Naive thymus-derived CD4-positive, alpha-beta T cell (primary cell): Measurements from ENCODE around the gene DGKZ. TPM values are rescaled to one million over a fixed set of nuclear protein-coding genes. Genes with fewer than 3 reads are reported as not detected.
A peak's percentile ranks its signal among the peaks of the same experiment; 100 is the strongest.

ENCODE experiments used
- ATAC-seq: fragments of 150-1000 bp; cut with Tn5 transposase; 2 replicates; pipeline ENCODE4 v1.10.0; 2021; ENCODE audit warnings: mild to moderate bottlenecking, moderate library complexity
- CTCF ChIA-PET: fragments of 350-600 bp; sonication (Branson Sonifier 250); formaldehyde crosslinking; loops from one replicate; lab custom pipeline; 2021; ENCODE audit warnings: antibody characterized with exemption; lab: Charles Lee
- POLR2A ChIA-PET: fragments of 350-600 bp; sonication (Branson Sonifier 250); formaldehyde crosslinking; loops from one replicate; lab custom pipeline; 2021; ENCODE audit warnings: antibody characterized with exemption, inconsistent platforms; lab: Charles Lee
- DNase-seq, 9 donors: peaks; one replicate each; pipeline versions ENCODE4 v3.0.0 to v3.0.0-alpha.2; 2020 to 2022; ENCODE audit warnings: mixed read lengths in 1 of 9
- H3K27ac ChIP-seq: one replicate; pipeline ENCODE4 v1.7.0; 2013; ENCODE audit warnings: mild to moderate bottlenecking, low read depth, low read length, moderate library complexity
- H3K27me3 ChIP-seq, 2 donors: one replicate each; pipeline ENCODE4 v1.7.0; 2013; ENCODE audit warnings: low read length in 2 of 2, mild to moderate bottlenecking in 2 of 2, moderate library complexity in 2 of 2; ENCODE audit not compliant: control insufficient read depth in 2 of 2, insufficient read depth in 2 of 2
- H3K36me3 ChIP-seq, 3 experiments: 1 replicate in 2 of 3; 2 replicates in 1 of 3; pipeline ENCODE4 v1.7.0; 2013; ENCODE audit warnings: low read length in 3 of 3, mild to moderate bottlenecking in 3 of 3, moderate library complexity in 1 of 3; ENCODE audit not compliant: insufficient read depth in 3 of 3, control insufficient read depth in 2 of 3
- H3K4me1 ChIP-seq, 2 donors: one replicate each; pipeline ENCODE4 v1.7.0; 2013; ENCODE audit warnings: low read length in 2 of 2, mild to moderate bottlenecking in 2 of 2, moderate library complexity in 1 of 2; ENCODE audit not compliant: control insufficient read depth in 2 of 2, insufficient read depth in 2 of 2
- H3K4me3 ChIP-seq: 2 replicates; pipeline ENCODE4 v1.7.0; 2013; ENCODE audit warnings: mild to moderate bottlenecking, low read length
- H3K9me3 ChIP-seq, 3 experiments: 1 replicate in 2 of 3; 2 replicates in 1 of 3; pipeline ENCODE4 v1.7.0; 2013; ENCODE audit warnings: low read length in 3 of 3; ENCODE audit not compliant: control insufficient read depth in 2 of 3
- H3K27ac Mint-ChIP-seq, 9 donors: one replicate each; pipeline ENCODE4 v1.8.0; 2020 to 2022; ENCODE audit warnings: mixed read lengths in 9 of 9, mild to moderate bottlenecking in 8 of 9, moderate library complexity in 5 of 9, inconsistent platforms in 2 of 9
- H3K27me3 Mint-ChIP-seq, 5 donors: one replicate each; pipeline ENCODE4 v1.8.0; 2021 to 2022; ENCODE audit warnings: mixed read lengths in 5 of 5, mild to moderate bottlenecking in 1 of 5
- H3K36me3 Mint-ChIP-seq, 5 donors: one replicate each; pipeline ENCODE4 v1.8.0; 2020 to 2022; ENCODE audit warnings: mixed read lengths in 5 of 5, mild to moderate bottlenecking in 3 of 5, inconsistent platforms in 1 of 5
- H3K4me1 Mint-ChIP-seq, 7 donors: one replicate each; pipeline ENCODE4 v1.8.0; 2020 to 2022; ENCODE audit warnings: mixed read lengths in 7 of 7, mild to moderate bottlenecking in 3 of 7, inconsistent platforms in 1 of 7
- H3K4me3 Mint-ChIP-seq, 10 donors: one replicate each; pipeline ENCODE4 v1.8.0; 2020 to 2022; ENCODE audit warnings: mild to moderate bottlenecking in 10 of 10, mixed read lengths in 10 of 10, moderate library complexity in 6 of 10, inconsistent platforms in 2 of 10
- H3K9me3 Mint-ChIP-seq, 11 donors: one replicate each; pipeline ENCODE4 v1.8.0; 2020 to 2022; ENCODE audit warnings: mixed read lengths in 11 of 11, mild to moderate bottlenecking in 4 of 11, inconsistent platforms in 1 of 11, moderate library complexity in 1 of 11
- intact Hi-C, 2 donors: fragments of 100-400 bp; cut with micrococcal nuclease; formaldehyde crosslinking; loops; one replicate each; pipeline ENCODE4 v1.15.1; 2023
- polyA plus RNA-seq, 2 donors: library from polyadenylated mRNA; unstranded; fragments of 300-500 nt; fragmentation: Illumina TruSeq; gene quantifications; one replicate each; pipeline ENCODE4 v1.2.3, GENCODE V29; 2021
- total RNA-seq, 6 experiments: library from RNA in 5 of 6; stranded (reverse) in 5 of 6; gene quantifications; 1 replicate in 5 of 6; 2 replicates in 1 of 6; pipeline ENCODE4 v1.2.3 and lab custom pipeline; 2021 to 2026

Gene DGKZ
- total and polyA plus RNA-seq, 7 experiments from 2014 or later = 41.5 to 291 (median 261) TPM

- peak overlapping the region in 2 of 9 donors; percentile 12 to 30 for H3K27ac Mint-ChIP-seq
- H3K36me3 Mint-ChIP-seq = peaks cover 5 to 57% (median 27%) of the 10 kb centered on the region in 5 donors
Measured at GRCh38 chr11:46402957-46403902, 56.0 kb downstream of the DGKZ start.

GRCh38 chr11:46404476-46405017 is 57.3 kb downstream of the DGKZ start:
- Histone ChIP-seq H3K4me1 (no peaks in the 10 kb centered on the region), H3K4me3 (no peak overlapping the region), H3K36me3 (peaks cover 8 to 82% (median 16%) of the 10 kb centered on the region in 3 experiments), H3K27ac (no peak overlapping the region), H3K27me3 (no peaks in the 10 kb centered on the region), H3K9me3 (no peaks in the 10 kb centered on the region)
- no peaks in the 10 kb centered on the region for H3K4me1 Mint-ChIP-seq
- H3K36me3 Mint-ChIP-seq = peaks cover 5 to 58% (median 27%) of the 10 kb centered on the region in 5 donors
- no peaks in the 10 kb centered on the region for H3K27me3 Mint-ChIP-seq
- POLR2A ChIA-PET = no interaction called here
- intact Hi-C loops = no loop called here
- no peaks in the 10 kb centered on the region for H3K9me3 Mint-ChIP-seq
- no peak overlapping the region for H3K27ac Mint-ChIP-seq
- ATAC-seq (no peak), DNase-seq (no peak)
- CTCF ChIA-PET = no interaction called here
- no peak overlapping the region for H3K4me3 Mint-ChIP-seq

More at GRCh38 chr11:46402957-46403902, 56.0 kb downstream of the DGKZ start:
- intact Hi-C loops = no loop called here
- Histone ChIP-seq H3K4me3 (no peak overlapping the region), H3K4me1 (no peaks in the 10 kb centered on the region), H3K9me3 (no peaks in the 10 kb centered on the region), H3K36me3 (peaks cover 7 to 71% (median 8%) of the 10 kb centered on the region in 3 experiments), H3K27ac (no peak overlapping the region), H3K27me3 (no peaks in the 10 kb centered on the region)
- ATAC-seq (no peak), DNase-seq (no peak)
- no peak overlapping the region for H3K4me3 Mint-ChIP-seq
- no peaks in the 10 kb centered on the region for H3K9me3 Mint-ChIP-seq
- no peaks in the 10 kb centered on the region for H3K27me3 Mint-ChIP-seq
- no peaks in the 10 kb centered on the region for H3K4me1 Mint-ChIP-seq
- ChIA-PET POLR2A (interaction anchor here (0.6 kb wide), 1 partner anchor 452 kb away, joined by 5 read pairs; no protein-coding TSS in a partner anchor), CTCF (no interaction called here)

DNA sequence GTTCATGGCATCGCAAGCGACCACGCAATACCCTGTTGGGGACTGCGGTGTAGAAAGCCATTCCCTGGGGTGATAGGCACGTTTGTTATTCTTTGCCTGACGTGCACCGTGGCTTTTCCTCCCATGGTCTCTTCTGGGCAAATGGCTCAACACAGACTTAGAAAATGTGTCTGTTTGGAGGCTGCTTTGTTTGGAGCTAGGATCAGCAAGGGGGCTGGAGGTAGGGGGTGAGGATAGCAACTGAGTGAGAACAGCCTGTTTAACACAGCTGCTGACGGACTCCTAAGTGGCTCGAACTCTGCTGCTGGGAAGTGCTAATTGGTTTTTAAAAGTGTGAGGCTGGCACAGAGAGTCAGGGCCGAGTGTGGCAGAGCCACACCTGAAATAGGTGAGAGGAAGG is 60.4 kb downstream of the DGKZ start:
- Histone ChIP-seq H3K4me1 (no peaks in the 10 kb centered on the region), H3K27me3 (no peaks in the 10 kb centered on the region), H3K9me3 (no peaks in the 10 kb centered on the region), H3K27ac (no peak overlapping the region), H3K36me3 (peaks cover 8 to 72% (median 16%) of the 10 kb centered on the region in 3 experiments), H3K4me3 (no peak overlapping the region)
- peak overlapping the region in 1 of 10 donors; percentile 22 for H3K4me3 Mint-ChIP-seq
- ATAC-seq (no peak), DNase-seq (no peak)
- ChIA-PET CTCF (no interaction called here), POLR2A (no interaction called here)
- H3K27ac Mint-ChIP-seq = no peak overlapping the region
- H3K4me1 Mint-ChIP-seq = no peaks in the 10 kb centered on the region
- intact Hi-C loops = no loop called here
- peaks cover 5 to 54% (median 18%) of the 10 kb centered on the region in 5 donors for H3K36me3 Mint-ChIP-seq
- no peaks in the 10 kb centered on the region for H3K9me3 Mint-ChIP-seq
- no peaks in the 10 kb centered on the region for H3K27me3 Mint-ChIP-seq

DNA sequence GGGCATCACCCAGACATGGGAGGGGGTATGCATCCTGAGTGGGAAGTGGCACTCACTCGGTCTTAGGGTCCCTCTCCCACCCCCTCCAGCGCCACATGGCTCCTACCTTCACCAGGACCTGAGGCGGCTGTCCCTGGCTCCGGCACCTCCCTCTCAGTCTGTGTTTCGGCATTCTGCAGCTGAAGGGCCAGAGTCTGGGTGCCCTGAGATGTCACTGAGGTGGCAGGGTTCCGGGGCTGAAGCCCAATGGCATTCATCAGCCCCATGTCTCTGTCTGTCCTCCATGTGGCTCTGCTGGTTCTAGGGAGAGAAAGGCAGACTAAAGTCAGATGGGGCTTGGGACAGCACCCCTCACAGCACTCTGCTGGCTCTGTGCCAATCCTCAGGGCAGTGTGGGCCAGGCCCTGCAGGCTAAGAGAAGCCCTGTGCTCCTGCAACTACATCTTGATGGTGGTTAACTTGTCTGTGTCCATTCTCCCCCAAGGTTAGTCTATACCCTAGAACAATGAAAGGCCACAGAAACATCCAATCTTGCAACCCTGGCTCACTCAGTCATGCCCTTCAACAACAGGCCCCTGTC is 61.2 kb downstream of the DGKZ start:
- H3K4me3 Mint-ChIP-seq = no peak overlapping the region
- Histone ChIP-seq H3K9me3 (no peaks in the 10 kb centered on the region), H3K27me3 (no peaks in the 10 kb centered on the region), H3K36me3 (peaks cover 8 to 69% (median 11%) of the 10 kb centered on the region in 3 experiments), H3K27ac (no peak overlapping the region), H3K4me3 (no peak overlapping the region), H3K4me1 (no peaks in the 10 kb centered on the region)
- ChIA-PET POLR2A (no interaction called here), CTCF (interaction anchor here (0.6 kb wide), 1 partner anchor 39 kb away, joined by 5 read pairs; no protein-coding TSS in a partner anchor)
- DNase-seq = no peak
- peaks cover 5 to 53% (median 10%) of the 10 kb centered on the region in 5 donors for H3K36me3 Mint-ChIP-seq
- intact Hi-C loops = no loop called here
- no peaks in the 10 kb centered on the region for H3K4me1 Mint-ChIP-seq
- no peak overlapping the region for H3K27ac Mint-ChIP-seq
- ATAC-seq = no peak
- H3K27me3 Mint-ChIP-seq = no peaks in the 10 kb centered on the region
- H3K9me3 Mint-ChIP-seq = no peaks in the 10 kb centered on the region

DNA sequence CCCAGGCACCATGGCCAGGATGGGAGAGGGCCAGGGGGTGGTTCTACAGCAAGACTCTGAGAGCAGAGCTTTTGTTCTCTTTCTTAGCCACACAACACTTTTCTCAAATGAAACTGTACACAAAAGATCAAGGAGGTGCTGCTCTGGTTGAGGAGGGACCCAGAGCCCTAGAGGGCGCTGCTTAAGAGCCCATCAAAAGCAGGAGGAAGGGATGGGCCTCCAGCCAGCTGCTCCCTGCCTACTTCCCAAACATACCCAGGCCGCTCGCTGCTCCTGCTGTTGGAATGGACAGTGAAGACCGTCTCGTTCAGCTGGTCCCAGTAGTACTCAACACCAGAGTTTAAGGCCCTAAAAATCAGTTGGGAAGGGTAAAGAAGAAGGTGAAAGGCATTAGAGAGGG is 62.8 kb downstream of the DGKZ start:
- Histone ChIP-seq H3K27me3 (no peaks in the 10 kb centered on the region), H3K27ac (no peak overlapping the region), H3K4me1 (peaks cover 0 to 11% of the 10 kb centered on the region in 2 donors), H3K4me3 (no peak overlapping the region), H3K9me3 (no peaks in the 10 kb centered on the region), H3K36me3 (peaks cover 8 to 69% (median 11%) of the 10 kb centered on the region in 3 experiments)
- H3K4me1 Mint-ChIP-seq = peaks cover 5 to 13% (median 12%) of the 10 kb centered on the region in 7 donors
- ChIA-PET POLR2A (no interaction called here), CTCF (no interaction called here)
- no peaks in the 10 kb centered on the region for H3K27me3 Mint-ChIP-seq
- intact Hi-C loops = no loop called here
- H3K9me3 Mint-ChIP-seq = no peaks in the 10 kb centered on the region
- DNase-seq = no peak
- no peak overlapping the region for H3K4me3 Mint-ChIP-seq
- no peak for ATAC-seq
- H3K27ac Mint-ChIP-seq = peak overlapping the region in 1 of 9 donors; percentile 9
- peaks cover 5 to 51% (median 16%) of the 10 kb centered on the region in 5 donors for H3K36me3 Mint-ChIP-seq

GRCh38 chr11:46413760-46414465 is 66.7 kb downstream of the DGKZ start:
- Mint-ChIP-seq H3K36me3 (peaks cover 10 to 68% (median 29%) of the 10 kb centered on the region in 5 donors), H3K9me3 (no peaks in the 10 kb centered on the region), H3K4me1 (peaks cover 9 to 25% (median 24%) of the 10 kb centered on the region in 7 donors), H3K4me3 (peak overlapping the region in 3 of 10 donors; percentile 18 to 53 (median 50)), H3K27ac (peak overlapping the region in 3 of 9 donors; percentile 9 to 85 (median 21)), H3K27me3 (no peaks in the 10 kb centered on the region)
- Histone ChIP-seq H3K36me3 (peaks cover 0 to 69% (median under 1%) of the 10 kb centered on the region in 3 experiments), H3K4me1 (peaks cover 0 to 13% of the 10 kb centered on the region in 2 donors), H3K4me3 (no peak overlapping the region), H3K27ac (no peak overlapping the region), H3K27me3 (no peaks in the 10 kb centered on the region), H3K9me3 (no peaks in the 10 kb centered on the region)
- ATAC-seq (peak; percentile 32), DNase-seq (peak in 5 of 9 donors; percentile 10 to 36 (median 21))
- intact Hi-C loops = no loop called here
- ChIA-PET CTCF (no interaction called here), POLR2A (no interaction called here)
